GM12892 (cell line): ENCODE measurements around the gene UPB1.

ENCODE experiments used
- POLR2A ChIP-seq: IDR thresholded peaks from 2 replicates; pipeline ENCODE4 v1.6.1; 2011; ENCODE audit warnings: low read depth, low read length, control low read depth
- POLR2AphosphoS5 ChIP-seq: IDR thresholded peaks from 2 replicates; pipeline ENCODE4 v1.6.1; 2011; ENCODE audit warnings: low read depth, low read length, control low read depth

DNA sequence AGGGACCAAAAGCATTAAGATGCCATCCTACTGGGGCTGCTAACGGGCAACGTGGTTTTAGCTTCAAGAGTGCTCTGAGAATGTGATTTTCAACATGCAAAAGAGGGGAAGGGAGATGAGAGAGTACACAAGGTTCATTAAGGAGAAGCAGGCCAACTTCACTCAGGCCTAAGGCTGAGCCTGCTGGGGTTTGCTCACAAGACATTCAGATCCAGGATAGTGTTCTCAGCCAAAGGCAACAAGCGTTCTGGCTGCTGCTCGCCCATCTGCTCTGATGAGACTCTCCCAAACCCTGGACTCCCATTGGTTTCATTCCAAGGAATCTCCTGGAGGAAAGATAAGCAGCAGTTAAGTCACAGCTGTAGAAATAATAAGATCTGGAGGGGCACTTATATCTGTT is 23.6 kb upstream of the UPB1 start:
- TF ChIP-seq POLR2A = no peak
- no peak for TF ChIP-seq POLR2AphosphoS5
